ENCODE results near the gene DPM1. TPM values are rescaled to one million over a fixed set of nuclear protein-coding genes. Genes with fewer than 3 reads are reported as not detected.

The DPM1 gene
- total RNA-seq: 41.4 and 43.9 TPM in 2 replicates
- long read RNA-seq, transcript DPM1-201 (10 exons, 1,161 nt): minor isoform, 5 of 75 reads
- long read RNA-seq, transcript DPM1-203 (9 exons, 1,075 nt): major isoform, 30 of 75 reads
- long read RNA-seq, partial matches to known transcripts: 7 of 75 reads
- long read RNA-seq, other reads (novel, unspliced or antisense): 30 of 75 reads

- TF ChIP-seq CTCF (IDR thresholded peaks at IDR 0.05; ENCODE audit: unreplicated experiment): no peak
- Mint-ChIP-seq H3K27me3 (no peaks in the 10 kb centered on the region), H3K4me3 (ENCODE audit: low read depth) (peak within 1 kb of the TSS; percentile 99), H3K36me3 (ENCODE audit: insufficient read depth) (peaks cover 10% of the 10 kb centered on the region), H3K9me3 (ENCODE audit: low read depth) (peaks cover 3% of the 10 kb centered on the region), H3K27ac (peak within 1 kb of the TSS; percentile 100), H3K4me1 (ENCODE audit: low read depth) (peaks cover 26% of the 10 kb centered on the region)
- DNase-seq (ENCODE audit: low spot score, unreplicated experiment): peak; percentile 70
These were observed at the start of gene DPM1 for GRCh38 chr20:50957798-50958614. DPM1 (minus strand) TSS chr20:50958532; CDS start chr20:50958523, 9 bp downstream.

DNA sequence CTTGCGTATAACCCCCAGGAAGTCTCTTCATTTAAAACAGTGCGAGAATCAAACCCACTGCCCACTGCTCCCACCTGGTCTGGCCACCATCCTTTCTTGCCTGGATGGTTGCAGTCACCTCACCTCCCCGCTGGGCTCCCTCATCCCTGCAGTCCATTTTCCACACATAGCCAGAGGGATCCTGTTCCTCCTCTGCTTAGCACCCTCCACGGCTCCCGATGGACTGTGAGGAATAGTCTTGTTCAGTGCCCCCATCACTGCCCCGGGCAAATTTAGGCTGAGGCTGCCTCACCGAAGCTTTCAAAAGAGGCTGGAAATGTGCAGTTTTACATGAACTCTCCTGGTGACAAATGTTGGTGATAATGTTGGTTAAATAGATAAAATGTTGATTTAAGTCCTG lies 46.9 kb upstream of the DPM1 start:
- no peak overlapping the region for H3K4me3 Mint-ChIP-seq (ENCODE audit: low read depth)
- DNase-seq (ENCODE audit: low spot score, unreplicated experiment): no peak
- peaks cover 5% of the 10 kb centered on the region for H3K36me3 Mint-ChIP-seq (ENCODE audit: insufficient read depth)
- no peaks in the 10 kb centered on the region for H3K4me1 Mint-ChIP-seq (ENCODE audit: low read depth)
- no peaks in the 10 kb centered on the region for H3K9me3 Mint-ChIP-seq (ENCODE audit: low read depth)
- no peak overlapping the region for H3K27ac Mint-ChIP-seq
- H3K27me3 Mint-ChIP-seq: peaks cover 5% of the 10 kb centered on the region
- TF ChIP-seq CTCF (IDR thresholded peaks at IDR 0.05; ENCODE audit: unreplicated experiment): no peak

- DNase-seq (ENCODE audit: low spot score, unreplicated experiment): no peak
- H3K27me3 Mint-ChIP-seq: peaks cover 6% of the 10 kb centered on the region
- no peaks in the 10 kb centered on the region for H3K9me3 Mint-ChIP-seq (ENCODE audit: low read depth)
- TF ChIP-seq CTCF (IDR thresholded peaks at IDR 0.05; ENCODE audit: unreplicated experiment): no peak
- no peak overlapping the region for H3K4me3 Mint-ChIP-seq (ENCODE audit: low read depth)
- no peak overlapping the region for H3K27ac Mint-ChIP-seq
- no peaks in the 10 kb centered on the region for H3K4me1 Mint-ChIP-seq (ENCODE audit: low read depth)
- H3K36me3 Mint-ChIP-seq (ENCODE audit: insufficient read depth): peaks cover 5% of the 10 kb centered on the region
These were observed 46.4 kb upstream of the DPM1 start for GRCh38 chr20:51004781-51005180.

DNA sequence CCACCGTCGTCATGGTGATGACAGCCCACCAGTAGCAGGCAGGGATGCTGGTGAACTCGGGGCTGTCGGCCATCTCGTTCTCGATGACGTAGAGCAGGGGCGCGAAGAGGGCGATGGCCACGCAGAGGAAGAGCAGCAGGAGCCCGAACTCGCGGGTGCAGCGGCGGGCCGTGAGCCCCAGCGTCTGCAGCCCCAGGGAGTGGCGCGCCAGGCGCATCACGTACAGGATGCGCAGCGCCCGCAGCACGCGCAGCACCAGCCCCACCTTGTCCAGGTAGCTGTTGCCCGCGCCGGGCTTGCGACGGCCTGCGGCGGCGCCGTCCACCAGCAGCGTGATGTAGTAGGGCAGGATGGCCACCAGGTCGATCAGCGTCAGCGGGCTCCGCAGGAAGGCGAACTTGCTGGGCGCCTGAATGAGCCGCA lies 46.0 kb upstream of the DPM1 start:
- Mint-ChIP-seq H3K36me3 (ENCODE audit: insufficient read depth) (peaks cover 5% of the 10 kb centered on the region), H3K4me3 (ENCODE audit: low read depth) (no peak overlapping the region), H3K27me3 (peaks cover 6% of the 10 kb centered on the region), H3K9me3 (ENCODE audit: low read depth) (no peaks in the 10 kb centered on the region), H3K4me1 (ENCODE audit: low read depth) (no peaks in the 10 kb centered on the region), H3K27ac (no peak overlapping the region)
- no peak for DNase-seq (ENCODE audit: low spot score, unreplicated experiment)
- TF ChIP-seq CTCF (IDR thresholded peaks at IDR 0.05; ENCODE audit: unreplicated experiment): no peak

- Mint-ChIP-seq H3K9me3 (ENCODE audit: low read depth) (no peaks in the 10 kb centered on the region), H3K4me1 (ENCODE audit: low read depth) (no peaks in the 10 kb centered on the region), H3K36me3 (ENCODE audit: insufficient read depth) (peaks cover 3% of the 10 kb centered on the region), H3K27ac (no peak overlapping the region), H3K4me3 (ENCODE audit: low read depth) (no peak overlapping the region), H3K27me3 (peaks cover 6% of the 10 kb centered on the region)
- no peak for TF ChIP-seq CTCF (IDR thresholded peaks at IDR 0.05; ENCODE audit: unreplicated experiment)
- DNase-seq (ENCODE audit: low spot score, unreplicated experiment): no peak
These were observed 45.4 kb upstream of the DPM1 start for GRCh38 chr20:51003753-51004152.
